Ecto neural progenitor cell (in vitro differentiated cells): ENCODE results near the gene APBB2.
"Not testable (repeated sequence)": the region's sequence is repeated elsewhere in the genome, so short reads cannot be mapped to it uniquely, and the experiment has no call there.

Source experiments
- DNase-seq: peaks from one replicate; pipeline ENCODE4 v3.0.0-alpha.2; 2018; ENCODE audit warnings: low spot score

Gene APBB2

GRCh38 chr4:41014158-41014557 lies 200.2 kb downstream of the APBB2 start:
- DNase-seq = no peak

GRCh38 chr4:41013746-41014145 lies 200.6 kb downstream of the APBB2 start:
- DNase-seq = no peak

- no peak for DNase-seq
Measured at GRCh38 chr4:41012911-41013310, 201.4 kb downstream of the APBB2 start.

GRCh38 chr4:41012293-41012692 lies 202.0 kb downstream of the APBB2 start:
- DNase-seq = no peak

- DNase-seq = no peak
Measured at GRCh38 chr4:41009411-41009810, 204.9 kb downstream of the APBB2 start.

GRCh38 chr4:41006141-41006540 lies 208.2 kb downstream of the APBB2 start:
- no peak for DNase-seq

GRCh38 chr4:41002309-41002708 lies 212.0 kb downstream of the APBB2 start:
- DNase-seq = no peak

GRCh38 chr4:41000356-41000755 lies 214.0 kb downstream of the APBB2 start:
- DNase-seq = no peak

- DNase-seq = no peak
Measured at GRCh38 chr4:40998675-40999358, 215.5 kb downstream of the APBB2 start.

- no peak for DNase-seq
Measured at GRCh38 chr4:40995850-40996249, 218.5 kb downstream of the APBB2 start.

GRCh38 chr4:40994321-40994720 lies 220.0 kb downstream of the APBB2 start:
- DNase-seq = not testable (repeated sequence)

GRCh38 chr4:40993296-40993693 lies 221.0 kb downstream of the APBB2 start:
- not testable (repeated sequence) for DNase-seq

- no peak for DNase-seq
Measured at GRCh38 chr4:40992472-40993295, 221.7 kb downstream of the APBB2 start.

GRCh38 chr4:40991908-40992307 lies 222.4 kb downstream of the APBB2 start:
- DNase-seq = no peak

GRCh38 chr4:40990899-40991265 lies 223.5 kb downstream of the APBB2 start:
- DNase-seq = no peak

GRCh38 chr4:40990236-40990898 lies 224.0 kb downstream of the APBB2 start:
- no peak for DNase-seq

- DNase-seq = no peak
Measured at GRCh38 chr4:40987151-40987550, 227.2 kb downstream of the APBB2 start.

GRCh38 chr4:40986375-40986774 lies 228.0 kb downstream of the APBB2 start:
- no peak for DNase-seq

- DNase-seq = no peak
Measured at GRCh38 chr4:40984051-40984450, 230.3 kb downstream of the APBB2 start.

GRCh38 chr4:40980318-40980883 lies 233.9 kb downstream of the APBB2 start:
- no peak for DNase-seq

- DNase-seq = no peak
Measured at GRCh38 chr4:40978548-40978947, 235.8 kb downstream of the APBB2 start.

- DNase-seq = no peak
Measured at GRCh38 chr4:40976343-40976742, 238.0 kb downstream of the APBB2 start.

GRCh38 chr4:40972722-40973121 lies 241.6 kb downstream of the APBB2 start:
- no peak for DNase-seq
